ENCODE data around the gene CHST11.

The CHST11 gene

DNA sequence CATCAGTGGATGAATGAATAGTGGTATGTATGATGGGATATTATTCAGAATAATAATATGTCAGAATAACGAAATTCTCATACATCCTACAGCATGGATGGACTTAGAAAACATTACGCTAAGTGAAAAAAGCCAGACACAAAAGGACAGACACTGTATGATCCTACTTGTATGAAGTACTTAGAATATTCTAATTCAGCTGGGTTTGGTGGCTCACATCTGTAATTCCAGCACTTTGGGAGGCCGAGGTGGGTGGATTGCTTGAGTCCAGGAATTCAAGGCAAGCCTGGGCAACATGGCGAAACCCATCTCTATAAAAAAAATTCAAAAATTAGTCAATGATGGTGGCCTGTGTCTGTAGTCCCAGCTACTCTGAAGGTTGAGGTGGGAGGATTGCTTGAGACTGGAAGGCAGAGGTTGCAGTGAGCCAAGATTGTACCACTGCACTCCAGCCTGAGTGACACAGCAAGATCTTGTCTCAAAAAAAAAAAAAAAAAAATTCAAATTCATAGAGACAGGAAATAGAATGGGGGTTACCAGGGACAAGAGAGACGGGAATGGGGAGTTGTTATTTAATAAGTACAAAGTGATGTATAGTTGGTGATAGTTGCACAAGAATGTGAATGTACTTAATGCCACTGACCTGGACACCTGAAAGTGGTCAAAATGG, 132.3 kb downstream of the CHST11 start:
- no peak overlapping the region for H3K4me3 ChIP-seq (ENCODE audit: low read depth, low read length)
- TF ChIP-seq, protein P1, sequence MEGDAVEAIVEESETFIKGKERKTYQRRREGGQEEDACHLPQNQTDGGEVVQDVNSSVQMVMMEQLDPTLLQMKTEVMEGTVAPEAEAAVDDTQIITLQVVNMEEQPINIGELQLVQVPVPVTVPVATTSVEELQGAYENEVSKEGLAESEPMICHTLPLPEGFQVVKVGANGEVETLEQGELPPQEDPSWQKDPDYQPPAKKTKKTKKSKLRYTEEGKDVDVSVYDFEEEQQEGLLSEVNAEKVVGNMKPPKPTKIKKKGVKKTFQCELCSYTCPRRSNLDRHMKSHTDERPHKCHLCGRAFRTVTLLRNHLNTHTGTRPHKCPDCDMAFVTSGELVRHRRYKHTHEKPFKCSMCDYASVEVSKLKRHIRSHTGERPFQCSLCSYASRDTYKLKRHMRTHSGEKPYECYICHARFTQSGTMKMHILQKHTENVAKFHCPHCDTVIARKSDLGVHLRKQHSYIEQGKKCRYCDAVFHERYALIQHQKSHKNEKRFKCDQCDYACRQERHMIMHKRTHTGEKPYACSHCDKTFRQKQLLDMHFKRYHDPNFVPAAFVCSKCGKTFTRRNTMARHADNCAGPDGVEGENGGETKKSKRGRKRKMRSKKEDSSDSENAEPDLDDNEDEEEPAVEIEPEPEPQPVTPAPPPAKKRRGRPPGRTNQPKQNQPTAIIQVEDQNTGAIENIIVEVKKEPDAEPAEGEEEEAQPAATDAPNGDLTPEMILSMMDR (IDR thresholded peaks at IDR 0.05; ENCODE audit: borderline replicate concordance, insufficient read depth, low read depth, low read length) = no peak

DNA sequence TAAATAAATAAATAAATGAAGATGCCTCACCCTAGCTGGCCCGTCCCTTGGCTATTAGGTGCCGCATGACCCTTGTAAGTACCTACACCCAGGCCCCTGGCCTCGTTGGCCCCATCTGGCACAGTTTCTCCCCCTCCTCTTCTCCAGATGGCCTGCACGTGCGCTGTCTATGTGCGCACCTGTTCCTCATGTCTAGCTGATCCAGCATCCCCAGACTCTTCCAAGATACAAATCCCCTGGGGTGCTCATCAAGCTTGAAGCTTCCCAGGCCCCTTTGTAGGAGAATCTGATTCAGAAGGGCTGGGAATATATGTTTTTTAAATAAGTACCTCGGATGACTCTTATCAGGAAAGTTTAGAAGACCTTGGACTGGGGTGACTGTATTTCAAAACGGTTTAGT, 133.3 kb downstream of the CHST11 start:
- TF ChIP-seq, protein P1 (IDR thresholded peaks at IDR 0.05; ENCODE audit: borderline replicate concordance, insufficient read depth, low read depth, low read length) = no peak
- H3K4me3 ChIP-seq (ENCODE audit: low read depth, low read length) = no peak overlapping the region

DNA sequence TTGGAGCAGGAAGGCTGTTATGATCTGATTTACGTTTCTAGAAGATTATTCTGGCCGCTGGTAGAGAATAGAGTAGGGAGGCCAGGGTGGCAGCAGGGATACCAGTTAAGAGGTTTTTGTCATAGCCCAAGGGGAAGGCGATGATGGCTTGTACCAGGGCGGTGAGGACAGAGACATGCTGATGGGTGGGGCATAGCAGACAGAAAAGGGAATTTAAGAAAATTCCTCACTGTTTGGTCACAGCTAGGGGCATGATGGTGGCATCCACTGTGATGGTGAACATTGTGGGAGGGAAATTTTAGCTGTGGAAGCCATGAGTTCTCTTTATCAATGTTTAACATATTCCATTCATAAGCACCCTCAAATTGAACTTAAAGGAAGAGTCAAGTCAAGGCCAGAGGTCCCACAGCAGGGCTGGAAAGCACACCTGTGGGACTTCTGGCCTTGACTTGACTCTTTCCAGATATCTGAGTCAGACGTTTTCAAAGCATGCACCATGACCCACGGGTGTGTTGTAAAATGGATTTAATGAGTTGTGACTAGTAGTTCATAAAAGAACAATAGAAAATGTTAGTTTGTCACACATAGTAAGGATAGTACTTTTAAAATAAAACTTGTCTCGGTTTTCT, 134.6 kb downstream of the CHST11 start:
- TF ChIP-seq, protein P1 (IDR thresholded peaks at IDR 0.05; ENCODE audit: borderline replicate concordance, insufficient read depth, low read depth, low read length) = no peak
- H3K4me3 ChIP-seq (ENCODE audit: low read depth, low read length) = no peak overlapping the region

DNA sequence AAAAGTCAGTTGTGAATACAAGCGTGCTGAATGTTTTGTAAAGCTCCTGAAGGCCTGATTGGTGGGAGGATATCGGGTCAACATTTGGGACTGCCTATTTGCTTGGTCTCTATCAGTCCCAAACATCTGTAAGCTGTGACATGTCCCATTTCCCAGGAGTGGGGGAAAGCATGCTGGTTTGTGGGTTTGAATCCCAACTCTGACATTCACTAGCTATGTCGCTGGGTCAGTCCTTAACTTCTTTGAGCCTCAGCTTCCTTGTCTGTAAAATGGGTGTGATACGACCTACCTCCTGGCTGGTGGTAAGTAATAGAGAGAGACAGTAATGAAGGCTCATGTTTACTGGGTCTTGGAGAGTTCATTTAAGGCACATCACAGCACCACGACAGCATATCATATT, 136.7 kb downstream of the CHST11 start:
- H3K4me3 ChIP-seq (ENCODE audit: low read depth, low read length) = no peak overlapping the region
- TF ChIP-seq, protein P1 (IDR thresholded peaks at IDR 0.05; ENCODE audit: borderline replicate concordance, insufficient read depth, low read depth, low read length) = no peak

DNA sequence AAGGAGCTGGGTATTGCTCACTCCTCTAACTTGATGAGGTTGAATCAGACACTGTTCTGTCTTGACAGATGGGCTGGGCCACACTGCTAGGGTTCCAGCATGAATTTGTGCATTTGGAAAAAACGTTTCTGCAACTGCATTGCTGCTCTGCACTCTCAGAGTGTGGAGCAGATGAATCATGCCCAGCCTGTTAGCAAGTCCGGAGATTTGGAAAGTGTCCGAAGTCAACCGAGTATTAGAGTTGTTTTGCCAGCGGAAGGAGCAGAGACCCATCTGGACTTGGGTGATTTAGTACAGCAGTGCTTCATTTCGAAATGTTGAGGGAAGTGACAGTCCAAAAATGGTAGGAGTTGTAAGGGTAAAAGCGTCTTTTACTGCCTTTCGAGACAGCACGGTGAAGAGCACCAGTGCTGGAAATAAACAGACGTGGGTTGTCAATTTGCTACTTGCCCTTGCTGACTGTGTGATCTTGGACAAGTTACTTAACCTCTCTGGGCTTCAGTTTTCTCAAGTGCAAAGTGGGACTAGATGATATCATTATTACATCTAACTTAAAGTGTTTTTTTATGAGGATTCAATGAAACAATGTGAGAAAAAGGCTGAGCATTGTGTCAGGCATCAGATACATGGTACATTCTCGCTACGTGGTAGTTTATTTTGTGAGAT, 139.5 kb downstream of the CHST11 start:
- TF ChIP-seq, protein P1 (IDR thresholded peaks at IDR 0.05; ENCODE audit: borderline replicate concordance, insufficient read depth, low read depth, low read length) = no peak
- no peak overlapping the region for H3K4me3 ChIP-seq (ENCODE audit: low read depth, low read length)

DNA sequence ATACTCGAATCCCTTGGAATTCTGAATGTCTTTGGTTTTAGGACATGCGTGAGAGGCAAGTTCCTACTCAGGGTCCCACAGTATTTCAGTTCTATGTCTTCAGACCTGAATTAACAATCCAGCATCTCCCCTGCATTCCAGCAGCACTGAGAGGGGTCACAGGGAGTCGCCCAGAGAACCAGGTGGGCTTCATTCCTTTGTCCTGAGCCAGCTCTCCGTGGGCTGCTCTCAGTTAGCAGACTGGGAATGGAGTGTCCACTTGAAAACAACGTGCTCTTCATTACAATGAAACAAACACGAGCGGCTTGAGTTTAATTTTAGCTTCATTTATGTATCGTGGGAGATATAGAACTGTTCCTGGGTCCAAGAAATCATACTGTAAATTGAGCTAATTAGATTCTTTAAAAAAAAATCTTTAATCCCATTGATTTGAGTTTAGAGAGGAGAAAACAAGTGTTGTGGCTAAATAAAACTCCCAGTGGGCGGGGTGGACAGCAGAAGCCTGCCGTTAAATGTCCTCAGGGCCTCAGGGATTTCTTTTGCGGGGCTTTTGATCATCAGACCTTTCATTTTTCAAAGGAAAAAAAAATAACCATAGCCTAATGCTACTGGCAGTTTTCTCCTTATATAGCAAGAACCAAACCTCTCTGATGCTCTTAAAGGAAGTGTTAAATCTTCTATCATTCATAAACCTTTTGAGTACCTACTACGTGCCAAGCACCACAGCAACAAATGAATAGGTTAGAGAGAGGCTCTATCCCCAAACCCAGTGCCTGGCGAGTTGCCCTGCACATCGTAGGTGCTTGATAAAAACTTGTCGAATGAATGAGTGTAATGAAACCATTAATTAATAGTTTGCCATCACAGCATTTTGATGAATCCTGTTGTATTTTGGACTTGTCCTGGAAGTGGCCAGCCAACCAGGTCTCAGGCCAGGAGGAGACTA, 140.4 kb downstream of the CHST11 start:
- TF ChIP-seq, protein P1 (IDR thresholded peaks at IDR 0.05; ENCODE audit: borderline replicate concordance, insufficient read depth, low read depth, low read length) = no peak
- H3K4me3 ChIP-seq (ENCODE audit: low read depth, low read length) = no peak overlapping the region
